Caco-2 (cell line): ENCODE data around the gene ARFGAP1. TPM values are rescaled to one million over a fixed set of nuclear protein-coding genes. Genes with fewer than 3 reads are reported as not detected.

Experiments used
- BruUV-seq: library from RNA; stranded (reverse); fragments of 400-500 nt; replicated peaks from 2 replicates; lab custom pipeline; 2021; lab: Mats Ljungman, UMichigan
- CTCF ChIA-PET: fragments of 300-600 bp; sonication (Branson Sonifier 250); formaldehyde crosslinking; loops from one replicate; lab custom pipeline; 2022; ENCODE audit warnings: antibody characterized with exemption; lab: Charles Lee
- POLR2A ChIA-PET: fragments of 300-600 bp; sonication (Branson Sonifier 250); formaldehyde crosslinking; loops from one replicate; lab custom pipeline; 2022; ENCODE audit warnings: antibody characterized with exemption; lab: Charles Lee
- DNase-seq, 2 experiments: peaks; one replicate each; pipeline versions ENCODE4 v3.0.0 to v3.0.0-alpha.2; 2020 to 2022
- H3K27me3 ChIP-seq: replicated peaks from 2 replicates; pipeline ENCODE4 v1.6.0; 2011; ENCODE audit warnings: low read length; ENCODE audit not compliant: control insufficient read depth, insufficient read depth
- H3K36me3 ChIP-seq: 2 replicates; pipeline ENCODE4 v1.5.1; 2011; ENCODE audit warnings: low read length; ENCODE audit not compliant: control insufficient read depth, insufficient read depth
- H3K4me1 ChIP-seq: fragments of 250-450 bp; sonication (Bioruptor Pico); 2 replicates; pipeline ENCODE4 v1.5.1; 2020; ENCODE audit warnings: mild to moderate bottlenecking
- H3K4me3 ChIP-seq: 2 replicates; pipeline ENCODE4 v1.5.1; 2011; ENCODE audit warnings: low read depth, mild to moderate bottlenecking, control low read depth, low read length
- H3K9me3 ChIP-seq: fragments of 250-450 bp; sonication (Bioruptor Pico); 2 replicates; pipeline ENCODE4 v1.5.1; 2020; ENCODE audit warnings: mild to moderate bottlenecking, moderate library complexity
- H3K27ac Mint-ChIP-seq: one replicate; pipeline ENCODE4 v1.8.0; 2022; ENCODE audit warnings: mixed read lengths; ENCODE audit not compliant: unreplicated experiment
- H3K27me3 Mint-ChIP-seq: one replicate; pipeline ENCODE4 v1.8.0; 2022; ENCODE audit warnings: mixed read lengths; ENCODE audit not compliant: insufficient read depth, unreplicated experiment
- H3K36me3 Mint-ChIP-seq: one replicate; pipeline ENCODE4 v1.8.0; 2022; ENCODE audit warnings: mild to moderate bottlenecking, mixed read lengths; ENCODE audit not compliant: insufficient read depth, unreplicated experiment
- H3K4me1 Mint-ChIP-seq: one replicate; pipeline ENCODE4 v1.8.0; 2022; ENCODE audit warnings: low read depth, mixed read lengths; ENCODE audit not compliant: unreplicated experiment
- H3K4me3 Mint-ChIP-seq: one replicate; pipeline ENCODE4 v1.8.0; 2022; ENCODE audit warnings: mild to moderate bottlenecking, moderate library complexity, mixed read lengths; ENCODE audit not compliant: unreplicated experiment
- H3K9me3 Mint-ChIP-seq: one replicate; pipeline ENCODE4 v1.8.0; 2022; ENCODE audit warnings: mixed read lengths; ENCODE audit not compliant: unreplicated experiment
- intact Hi-C: fragments of 100-400 bp; cut with micrococcal nuclease; formaldehyde crosslinking; loops from one replicate; pipeline ENCODE4 v1.10.0; 2022; ENCODE audit not compliant: unreplicated experiment
- total RNA-seq: library from RNA; stranded (reverse); gene quantifications from 2 replicates; pipeline ENCODE4 v1.2.3, GENCODE V29; 2022
- TF ChIP-seq, protein P1 (sequence below), 2 experiments: fragments of 200-600 bp in 1 of 2; IDR thresholded peaks; 1 replicate in 1 of 2; 2 replicates in 1 of 2; pipeline versions ENCODE4 v1.5.1 to v1.8.0; 2011 to 2022; ENCODE audit warnings: antibody characterized with exemption in 1 of 2, control low read depth in 1 of 2, inconsistent platforms in 1 of 2, low read depth in 1 of 2, low read length in 1 of 2, mild to moderate bottlenecking in 1 of 2, moderate library complexity in 1 of 2; ENCODE audit not compliant: insufficient read depth in 1 of 2, severe bottlenecking in 1 of 2, unreplicated experiment in 1 of 2

Gene ARFGAP1
- total RNA-seq, 1 experiment from 2014 or later, result 275 TPM

DNA sequence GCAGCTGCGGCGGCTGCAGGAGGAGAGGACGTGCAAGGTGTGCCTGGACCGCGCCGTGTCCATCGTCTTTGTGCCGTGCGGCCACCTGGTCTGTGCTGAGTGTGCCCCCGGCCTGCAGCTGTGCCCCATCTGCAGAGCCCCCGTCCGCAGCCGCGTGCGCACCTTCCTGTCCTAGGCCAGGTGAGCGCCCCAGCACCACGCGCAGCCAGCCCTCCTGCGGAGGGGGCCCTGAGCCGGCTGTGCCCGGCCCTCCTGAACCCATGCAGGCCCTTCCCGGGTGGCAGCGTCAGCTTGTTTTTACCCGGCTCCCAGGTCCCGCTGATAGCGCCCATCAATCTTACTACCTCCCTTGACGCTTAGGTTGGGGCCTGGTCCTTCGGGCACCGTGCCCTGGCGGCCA lies 33.2 kb upstream of the ARFGAP1 start:
- H3K36me3 ChIP-seq, result no peaks in the 10 kb centered on the region
- no peaks in the 10 kb centered on the region for H3K27me3 Mint-ChIP-seq
- no peak for DNase-seq
- no TSS peak for BruUV-seq
- H3K27ac Mint-ChIP-seq, result no peak overlapping the region
- no peaks in the 10 kb centered on the region for H3K9me3 Mint-ChIP-seq
- no peaks in the 10 kb centered on the region for H3K27me3 ChIP-seq
- ChIA-PET CTCF (interaction anchor here (0.8 to 1.6 kb wide), 2 partner anchors 16 to 142 kb away, joined by 5 to 15 read pairs; no protein-coding TSS in a partner anchor), POLR2A (no interaction called here)
- H3K4me3 ChIP-seq, result no peak overlapping the region
- intact Hi-C loops, result no loop called here
- H3K9me3 ChIP-seq, result no peaks in the 10 kb centered on the region
- peaks cover 7% of the 10 kb centered on the region for H3K4me1 Mint-ChIP-seq
- no peak overlapping the region for H3K4me3 Mint-ChIP-seq
- no peaks in the 10 kb centered on the region for H3K36me3 Mint-ChIP-seq
- peaks cover 33% of the 10 kb centered on the region for H3K4me1 ChIP-seq
- TF ChIP-seq, protein P1, sequence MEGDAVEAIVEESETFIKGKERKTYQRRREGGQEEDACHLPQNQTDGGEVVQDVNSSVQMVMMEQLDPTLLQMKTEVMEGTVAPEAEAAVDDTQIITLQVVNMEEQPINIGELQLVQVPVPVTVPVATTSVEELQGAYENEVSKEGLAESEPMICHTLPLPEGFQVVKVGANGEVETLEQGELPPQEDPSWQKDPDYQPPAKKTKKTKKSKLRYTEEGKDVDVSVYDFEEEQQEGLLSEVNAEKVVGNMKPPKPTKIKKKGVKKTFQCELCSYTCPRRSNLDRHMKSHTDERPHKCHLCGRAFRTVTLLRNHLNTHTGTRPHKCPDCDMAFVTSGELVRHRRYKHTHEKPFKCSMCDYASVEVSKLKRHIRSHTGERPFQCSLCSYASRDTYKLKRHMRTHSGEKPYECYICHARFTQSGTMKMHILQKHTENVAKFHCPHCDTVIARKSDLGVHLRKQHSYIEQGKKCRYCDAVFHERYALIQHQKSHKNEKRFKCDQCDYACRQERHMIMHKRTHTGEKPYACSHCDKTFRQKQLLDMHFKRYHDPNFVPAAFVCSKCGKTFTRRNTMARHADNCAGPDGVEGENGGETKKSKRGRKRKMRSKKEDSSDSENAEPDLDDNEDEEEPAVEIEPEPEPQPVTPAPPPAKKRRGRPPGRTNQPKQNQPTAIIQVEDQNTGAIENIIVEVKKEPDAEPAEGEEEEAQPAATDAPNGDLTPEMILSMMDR (IDR thresholded peaks at IDR 0.05; ENCODE audit: insufficient read depth in 1 of 2, low read depth in 1 of 2, low read length in 1 of 2, severe bottlenecking in 1 of 2, unreplicated experiment in 1 of 2), result no peak

DNA sequence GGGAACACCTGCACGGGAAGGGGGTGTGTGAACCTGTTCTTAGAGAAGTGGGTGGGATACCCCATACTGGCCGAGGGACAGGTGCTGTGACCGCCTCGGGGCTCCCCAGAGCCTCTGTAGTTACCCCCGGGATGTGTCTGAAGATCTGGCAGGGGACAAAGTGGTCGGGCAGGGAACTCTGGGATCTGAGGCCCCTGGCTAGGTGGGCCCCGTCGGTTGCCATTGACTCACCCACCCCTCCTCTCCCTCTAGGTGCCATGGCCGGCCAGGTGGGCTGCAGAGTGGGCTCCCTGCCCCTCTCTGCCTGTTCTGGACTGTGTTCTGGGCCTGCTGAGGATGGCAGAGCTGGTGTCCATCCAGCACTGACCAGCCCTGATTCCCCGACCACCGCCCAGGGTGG lies 32.6 kb upstream of the ARFGAP1 start:
- no peak overlapping the region for H3K4me3 ChIP-seq
- no peaks in the 10 kb centered on the region for H3K36me3 ChIP-seq
- TF ChIP-seq, protein P1 (IDR thresholded peaks at IDR 0.05; ENCODE audit: insufficient read depth in 1 of 2, low read depth in 1 of 2, low read length in 1 of 2, severe bottlenecking in 1 of 2, unreplicated experiment in 1 of 2), result no peak
- peaks cover 27% of the 10 kb centered on the region for H3K4me1 ChIP-seq
- H3K9me3 ChIP-seq, result no peaks in the 10 kb centered on the region
- H3K27me3 Mint-ChIP-seq, result no peaks in the 10 kb centered on the region
- H3K27ac Mint-ChIP-seq, result no peak overlapping the region
- H3K9me3 Mint-ChIP-seq, result no peaks in the 10 kb centered on the region
- CTCF ChIA-PET, result interaction anchor here (0.7 to 2.5 kb wide), 2 partner anchors 13 to 17 kb away, joined by 4 to 15 read pairs; no protein-coding TSS in a partner anchor
- H3K27me3 ChIP-seq, result no peaks in the 10 kb centered on the region
- H3K4me1 Mint-ChIP-seq, result peaks cover 1% of the 10 kb centered on the region
- POLR2A ChIA-PET, result no interaction called here
- no peaks in the 10 kb centered on the region for H3K36me3 Mint-ChIP-seq
- BruUV-seq, result no TSS peak
- DNase-seq, result no peak
- intact Hi-C loops, result no loop called here
- no peak overlapping the region for H3K4me3 Mint-ChIP-seq

DNA sequence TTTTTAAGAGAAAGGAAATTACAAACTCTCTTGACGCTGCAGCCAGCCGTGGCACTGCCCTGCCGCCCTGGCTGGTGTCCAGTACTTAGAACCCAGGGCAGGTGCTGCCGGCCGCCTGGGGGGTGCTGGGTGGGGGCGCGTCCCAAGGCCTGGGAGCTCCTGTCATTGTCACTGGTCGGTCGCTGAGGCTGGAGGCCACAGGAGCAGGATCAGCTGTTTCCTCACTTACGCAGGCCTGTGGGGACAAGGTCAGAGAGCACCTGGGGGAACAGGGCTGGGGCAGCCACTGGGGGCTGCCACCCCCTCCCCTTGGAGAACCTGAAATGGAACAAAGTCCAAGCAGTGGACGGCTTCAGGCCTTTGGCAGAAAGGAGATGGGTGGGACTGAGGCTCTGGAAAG lies 31.3 kb upstream of the ARFGAP1 start:
- TF ChIP-seq, protein P1 (IDR thresholded peaks at IDR 0.05; ENCODE audit: insufficient read depth in 1 of 2, low read depth in 1 of 2, low read length in 1 of 2, severe bottlenecking in 1 of 2, unreplicated experiment in 1 of 2), result no peak
- H3K36me3 Mint-ChIP-seq, result no peaks in the 10 kb centered on the region
- no peaks in the 10 kb centered on the region for H3K27me3 Mint-ChIP-seq
- H3K4me1 ChIP-seq, result peaks cover 16% of the 10 kb centered on the region
- ChIA-PET CTCF (interaction anchor here (2.5 kb wide), 1 partner anchor 18 kb away, joined by 15 read pairs; no protein-coding TSS in a partner anchor), POLR2A (interaction anchor here (0.6 kb wide), 1 partner anchor 28 kb away, joined by 3 read pairs; no protein-coding TSS in a partner anchor)
- no peak overlapping the region for H3K4me3 ChIP-seq
- no peaks in the 10 kb centered on the region for H3K27me3 ChIP-seq
- H3K9me3 ChIP-seq, result no peaks in the 10 kb centered on the region
- intact Hi-C loops, result no loop called here
- no TSS peak for BruUV-seq
- DNase-seq, result no peak
- H3K4me3 Mint-ChIP-seq, result no peak overlapping the region
- H3K9me3 Mint-ChIP-seq, result no peaks in the 10 kb centered on the region
- no peaks in the 10 kb centered on the region for H3K4me1 Mint-ChIP-seq
- no peaks in the 10 kb centered on the region for H3K36me3 ChIP-seq
- no peak overlapping the region for H3K27ac Mint-ChIP-seq
